Stimulated activated naive CD4-positive, alpha-beta T cell treated with Interleukin-2 at 50 U/mL for 16 hours (primary cell): ENCODE results near the gene TSPYL1.

ENCODE experiments used
- DNase-seq: peaks from one replicate; lab custom pipeline; 2025; lab: John Stamatoyannopoulos, UW

The TSPYL1 gene

GRCh38 chr6:116263353-116263752 is 16.4 kb downstream of the TSPYL1 start:
- DNase-seq, result no peak

- no peak for DNase-seq
Measured at GRCh38 chr6:116258520-116258919, 21.2 kb downstream of the TSPYL1 start.

GRCh38 chr6:116256694-116257093 is 23.0 kb downstream of the TSPYL1 start:
- no peak for DNase-seq

GRCh38 chr6:116255246-116255800 is 24.4 kb downstream of the TSPYL1 start:
- DNase-seq, result no peak

- no peak for DNase-seq
Measured at GRCh38 chr6:116254297-116255056, 25.3 kb downstream of the TSPYL1 start.

GRCh38 chr6:116253505-116254296 is 26.0 kb downstream of the TSPYL1 start, which contains the start of gene TSPYL4:
TSS of gene TSPYL4 (minus strand) at chr6:116254075. CDS start at chr6:116254008, 67 bp downstream.
- peak; percentile 87 for DNase-seq

GRCh38 chr6:116253188-116253504 is 26.6 kb downstream of the TSPYL1 start:
- no peak for DNase-seq

- no peak for DNase-seq
Measured at GRCh38 chr6:116251568-116252384, 28.0 kb downstream of the TSPYL1 start.

GRCh38 chr6:116248577-116248976 is 31.2 kb downstream of the TSPYL1 start:
- DNase-seq, result no peak

- DNase-seq, result no peak
Measured at GRCh38 chr6:116247285-116247684, 32.4 kb downstream of the TSPYL1 start.

- DNase-seq, result no peak
Measured at GRCh38 chr6:116246089-116246488, 33.6 kb downstream of the TSPYL1 start.

- DNase-seq, result no peak
Measured at GRCh38 chr6:116244284-116244683, 35.4 kb downstream of the TSPYL1 start.

- no peak for DNase-seq
Measured at GRCh38 chr6:116239856-116240255, 39.9 kb downstream of the TSPYL1 start.

- no peak for DNase-seq
Measured at GRCh38 chr6:116239256-116239655, 40.5 kb downstream of the TSPYL1 start.

GRCh38 chr6:116238083-116238482 is 41.6 kb downstream of the TSPYL1 start:
- DNase-seq, result no peak

GRCh38 chr6:116234689-116235088 is 45.0 kb downstream of the TSPYL1 start:
- no peak for DNase-seq

GRCh38 chr6:116229287-116229913 is 50.3 kb downstream of the TSPYL1 start:
- no peak for DNase-seq
